Ectodermal cell (in vitro differentiated cells): ENCODE results near the gene SUFU.

Source experiments
- H3K27ac ChIP-seq: 2 replicates; pipeline ENCODE4 v1.7.0; 2013; ENCODE audit warnings: mild to moderate bottlenecking, low read depth, low read length; ENCODE audit not compliant: insufficient read depth, poor library complexity, severe bottlenecking
- H3K27me3 ChIP-seq: 2 replicates; pipeline ENCODE4 v1.7.0; 2013; ENCODE audit warnings: mild to moderate bottlenecking, low read length; ENCODE audit not compliant: insufficient read depth, control insufficient read depth, poor library complexity, severe bottlenecking
- H3K36me3 ChIP-seq: one replicate; pipeline ENCODE4 v1.7.0; 2013; ENCODE audit warnings: low read length; ENCODE audit not compliant: control insufficient read depth, insufficient read depth
- H3K4me1 ChIP-seq: one replicate; pipeline ENCODE4 v1.7.0; 2013; ENCODE audit warnings: low read length; ENCODE audit not compliant: control insufficient read depth, insufficient read depth
- H3K4me3 ChIP-seq: 2 replicates; pipeline ENCODE4 v1.7.0; 2013; ENCODE audit warnings: low read depth, low read length, control low read depth; ENCODE audit not compliant: insufficient read depth
- H3K9me3 ChIP-seq: 2 replicates; pipeline ENCODE4 v1.7.0; 2013; ENCODE audit warnings: mild to moderate bottlenecking, low read length, moderate library complexity; ENCODE audit not compliant: control insufficient read depth
- WGBS, 2 experiments: methylation state at CpG; one replicate each; pipeline ENCODE4 v1.1.7; 2013; ENCODE audit warnings: missing lambda C conversion rate in 2 of 2; 5-methylcytosine and 5-hydroxymethylcytosine counted together

SUFU gene

GRCh38 chr10:102616066-102616770, 112.4 kb downstream of the SUFU start:
- 71 to 73% methylated on average over 1 of the region's 1 CpG for whole genome bisulfite sequencing, 2 experiments
- peaks cover 7% of the 10 kb centered on the region for H3K36me3 ChIP-seq
- no peak overlapping the region for H3K4me3 ChIP-seq
- H3K4me1 ChIP-seq, result peaks cover 3% of the 10 kb centered on the region
- no peaks in the 10 kb centered on the region for H3K27me3 ChIP-seq
- H3K9me3 ChIP-seq, result no peaks in the 10 kb centered on the region
- H3K27ac ChIP-seq, result no peak overlapping the region

DNA sequence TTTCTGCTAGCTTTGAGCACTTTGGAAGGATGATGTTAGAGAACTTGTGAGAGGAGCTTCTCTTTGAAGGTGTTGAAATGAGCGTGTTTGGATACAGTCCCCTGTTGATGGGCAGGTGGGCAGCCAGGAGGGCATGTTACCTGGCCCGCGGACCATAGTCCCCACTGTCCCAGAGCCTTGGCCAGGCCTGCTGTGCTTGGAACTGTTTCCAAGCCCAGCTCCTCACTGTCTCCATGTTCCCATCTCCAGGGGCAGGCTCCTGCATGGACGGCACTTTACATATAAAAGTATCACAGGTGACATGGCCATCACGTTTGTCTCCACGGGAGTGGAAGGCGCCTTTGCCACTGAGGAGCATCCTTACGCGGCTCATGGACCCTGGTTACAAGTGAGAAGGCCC, 113.3 kb downstream of the SUFU start:
- Histone ChIP-seq H3K27me3 (no peaks in the 10 kb centered on the region), H3K9me3 (no peaks in the 10 kb centered on the region), H3K27ac (no peak overlapping the region), H3K4me3 (no peak overlapping the region), H3K4me1 (peaks cover 3% of the 10 kb centered on the region), H3K36me3 (peaks cover 7% of the 10 kb centered on the region)
- WGBS, 2 experiments, result 96 to 97% methylated on average over 9 of the region's 9 CpGs

GRCh38 chr10:102617816-102618215, 114.0 kb downstream of the SUFU start:
- peaks cover 7% of the 10 kb centered on the region for H3K36me3 ChIP-seq
- no peak overlapping the region for H3K27ac ChIP-seq
- H3K4me3 ChIP-seq, result no peak overlapping the region
- H3K4me1 ChIP-seq, result peaks cover 3% of the 10 kb centered on the region
- no peaks in the 10 kb centered on the region for H3K9me3 ChIP-seq
- 94% methylated on average over 8 of the region's 8 CpGs for WGBS, 2 experiments
- H3K27me3 ChIP-seq, result no peaks in the 10 kb centered on the region

GRCh38 chr10:102619281-102619981, 115.7 kb downstream of the SUFU start:
- Histone ChIP-seq H3K27ac (no peak overlapping the region), H3K4me3 (no peak overlapping the region), H3K36me3 (peaks cover 7% of the 10 kb centered on the region), H3K9me3 (no peaks in the 10 kb centered on the region), H3K4me1 (peaks cover 3% of the 10 kb centered on the region), H3K27me3 (no peaks in the 10 kb centered on the region)
- 86 to 90% methylated on average over 14 of the region's 14 CpGs for WGBS, 2 experiments

GRCh38 chr10:102620138-102620590, 116.4 kb downstream of the SUFU start:
- H3K4me3 ChIP-seq, result no peak overlapping the region
- H3K27me3 ChIP-seq, result no peaks in the 10 kb centered on the region
- H3K4me1 ChIP-seq, result peaks cover 7% of the 10 kb centered on the region
- H3K27ac ChIP-seq, result no peak overlapping the region
- WGBS, 2 experiments, result 88% methylated on average over 5 of the region's 5 CpGs
- peaks cover 7% of the 10 kb centered on the region for H3K36me3 ChIP-seq
- no peaks in the 10 kb centered on the region for H3K9me3 ChIP-seq

- Histone ChIP-seq H3K4me1 (peaks cover 14% of the 10 kb centered on the region), H3K27ac (no peak overlapping the region), H3K4me3 (no peak overlapping the region), H3K27me3 (no peaks in the 10 kb centered on the region), H3K36me3 (peaks cover 7% of the 10 kb centered on the region), H3K9me3 (no peaks in the 10 kb centered on the region)
- WGBS, 2 experiments, result 95% methylated on average over 15 of the region's 15 CpGs
Observed at GRCh38 chr10:102620591-102621442, 117.0 kb downstream of the SUFU start.

DNA sequence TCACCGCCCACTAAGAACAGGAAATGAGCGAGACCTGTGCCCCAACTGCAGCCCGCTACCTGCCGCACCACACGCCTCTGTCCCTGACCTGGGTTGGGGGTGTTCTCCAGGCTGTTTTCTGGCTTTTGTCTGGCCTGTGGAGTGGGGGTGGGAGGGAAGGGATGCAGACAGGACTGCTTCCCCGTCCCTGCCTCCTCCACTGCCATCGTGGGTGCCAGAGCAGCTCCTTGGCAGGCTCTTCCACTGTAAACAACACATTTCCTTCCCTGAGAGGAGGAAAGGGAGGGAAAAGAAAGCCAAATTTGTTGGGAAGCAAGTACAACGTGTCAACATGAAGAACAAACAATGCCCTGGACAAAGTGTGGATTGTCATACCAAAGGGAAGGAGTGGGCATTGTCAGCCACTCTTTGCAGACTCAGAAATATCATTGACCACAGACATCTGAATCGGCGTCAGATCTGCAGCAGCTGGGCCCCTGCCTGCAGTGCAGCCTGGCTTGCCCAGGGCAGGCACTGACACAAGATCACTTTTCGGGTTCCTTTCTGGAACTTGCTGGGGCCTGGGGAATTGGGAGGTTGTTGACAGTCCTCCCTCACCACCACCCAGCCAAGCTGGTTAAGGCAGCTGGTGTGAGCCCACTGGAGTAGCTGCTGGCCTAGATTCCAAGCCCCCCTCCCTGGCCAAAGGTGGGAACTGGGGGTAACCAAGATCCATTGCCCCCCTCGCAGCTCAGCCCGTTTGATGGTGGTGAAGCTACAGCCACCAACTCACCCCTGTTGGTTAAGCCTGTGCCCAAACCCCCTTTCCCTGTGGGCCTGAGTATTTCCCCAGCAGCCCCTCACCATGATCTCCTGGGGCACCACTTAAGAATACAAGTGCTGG, 117.9 kb downstream of the SUFU start:
- Histone ChIP-seq H3K27me3 (no peaks in the 10 kb centered on the region), H3K4me1 (peaks cover 22% of the 10 kb centered on the region), H3K36me3 (peaks cover 2% of the 10 kb centered on the region), H3K9me3 (no peaks in the 10 kb centered on the region), H3K4me3 (no peak overlapping the region), H3K27ac (no peak overlapping the region)
- 93 to 94% methylated on average over 11 to 13 of the region's 13 CpGs for WGBS, 2 experiments

DNA sequence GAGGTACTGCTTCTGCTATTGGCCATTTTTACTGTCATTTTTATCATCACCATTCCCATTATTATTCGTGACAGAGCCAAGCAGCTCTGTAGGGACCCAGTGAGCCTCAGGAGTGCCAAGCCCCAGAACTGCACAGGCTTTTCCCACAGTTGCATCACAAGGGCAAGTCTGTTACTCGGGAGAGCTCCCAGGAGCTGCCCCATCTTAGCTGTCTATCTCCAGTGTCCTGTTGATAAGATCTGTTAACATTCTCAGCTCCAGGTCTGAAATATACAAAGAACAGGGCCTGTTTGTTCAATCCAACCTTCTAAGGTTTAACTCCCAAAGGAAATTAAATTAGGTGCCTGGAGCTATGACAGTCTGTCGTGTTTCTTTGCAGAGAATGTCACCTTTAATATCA, 120.3 kb downstream of the SUFU start:
- Histone ChIP-seq H3K9me3 (no peaks in the 10 kb centered on the region), H3K27ac (no peak overlapping the region), H3K4me1 (peaks cover 42% of the 10 kb centered on the region), H3K27me3 (no peaks in the 10 kb centered on the region), H3K36me3 (no peaks in the 10 kb centered on the region), H3K4me3 (no peak overlapping the region)
- WGBS, 2 experiments, result 87 to 95% methylated on average over 3 of the region's 3 CpGs

- H3K4me3 ChIP-seq, result no peak overlapping the region
- H3K36me3 ChIP-seq, result no peaks in the 10 kb centered on the region
- 90 to 93% methylated on average over 12 of the region's 12 CpGs for WGBS, 2 experiments
- no peaks in the 10 kb centered on the region for H3K27me3 ChIP-seq
- H3K27ac ChIP-seq, result no peak overlapping the region
- H3K4me1 ChIP-seq, result peaks cover 49% of the 10 kb centered on the region
- H3K9me3 ChIP-seq, result no peaks in the 10 kb centered on the region
Observed at GRCh38 chr10:102624751-102625645, 121.2 kb downstream of the SUFU start.
